PC-9 (cell line): ENCODE data around the gene BOD1.

Experiments
- EZH2 ChIP-seq: fragments of 200-600 bp; sonication (generic); IDR thresholded peaks from 2 replicates; pipeline ENCODE4 v1.8.0; 2017; ENCODE audit warnings: antibody characterized with exemption, low read depth
- TF ChIP-seq, protein P1 (sequence below): fragments of 200-600 bp; sonication (generic); conservative IDR thresholded peaks from 2 replicates; pipeline ENCODE4 v1.6.1; 2017; ENCODE audit warnings: mixed run types, antibody characterized with exemption, mild to moderate bottlenecking, moderate library complexity

DNA sequence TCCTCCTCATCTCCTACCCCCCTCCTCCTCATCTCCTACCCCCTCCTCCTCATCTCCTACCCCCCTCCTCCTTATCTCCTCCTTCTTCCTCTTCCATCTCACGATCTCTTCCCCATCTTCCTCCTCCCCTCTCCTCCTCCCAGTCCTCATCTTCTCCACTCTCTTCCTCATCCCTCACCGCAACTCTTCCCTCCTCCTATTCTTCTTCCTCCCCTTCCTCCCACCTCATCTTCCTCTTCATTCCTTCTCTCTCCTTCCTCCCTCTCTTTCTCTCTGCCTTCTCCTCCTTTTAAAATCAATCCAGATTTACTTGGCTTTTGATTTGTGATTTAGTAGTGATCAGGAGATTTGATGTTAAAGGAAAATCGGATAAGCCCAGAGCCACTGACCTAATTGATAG is 15.0 kb upstream of the BOD1 start:
- TF ChIP-seq, protein P1, sequence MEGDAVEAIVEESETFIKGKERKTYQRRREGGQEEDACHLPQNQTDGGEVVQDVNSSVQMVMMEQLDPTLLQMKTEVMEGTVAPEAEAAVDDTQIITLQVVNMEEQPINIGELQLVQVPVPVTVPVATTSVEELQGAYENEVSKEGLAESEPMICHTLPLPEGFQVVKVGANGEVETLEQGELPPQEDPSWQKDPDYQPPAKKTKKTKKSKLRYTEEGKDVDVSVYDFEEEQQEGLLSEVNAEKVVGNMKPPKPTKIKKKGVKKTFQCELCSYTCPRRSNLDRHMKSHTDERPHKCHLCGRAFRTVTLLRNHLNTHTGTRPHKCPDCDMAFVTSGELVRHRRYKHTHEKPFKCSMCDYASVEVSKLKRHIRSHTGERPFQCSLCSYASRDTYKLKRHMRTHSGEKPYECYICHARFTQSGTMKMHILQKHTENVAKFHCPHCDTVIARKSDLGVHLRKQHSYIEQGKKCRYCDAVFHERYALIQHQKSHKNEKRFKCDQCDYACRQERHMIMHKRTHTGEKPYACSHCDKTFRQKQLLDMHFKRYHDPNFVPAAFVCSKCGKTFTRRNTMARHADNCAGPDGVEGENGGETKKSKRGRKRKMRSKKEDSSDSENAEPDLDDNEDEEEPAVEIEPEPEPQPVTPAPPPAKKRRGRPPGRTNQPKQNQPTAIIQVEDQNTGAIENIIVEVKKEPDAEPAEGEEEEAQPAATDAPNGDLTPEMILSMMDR: no peak
- no peak for TF ChIP-seq EZH2
